PC-9 (cell line): Measurements from ENCODE around the gene DPYD.

Experiments used
- EZH2 ChIP-seq: fragments of 200-600 bp; sonication (generic); IDR thresholded peaks from 2 replicates; pipeline ENCODE4 v1.8.0; 2017; ENCODE audit warnings: antibody characterized with exemption, low read depth
- TF ChIP-seq, protein P1 (sequence below): fragments of 200-600 bp; sonication (generic); conservative IDR thresholded peaks from 2 replicates; pipeline ENCODE4 v1.6.1; 2017; ENCODE audit warnings: mixed run types, antibody characterized with exemption, mild to moderate bottlenecking, moderate library complexity

DNA sequence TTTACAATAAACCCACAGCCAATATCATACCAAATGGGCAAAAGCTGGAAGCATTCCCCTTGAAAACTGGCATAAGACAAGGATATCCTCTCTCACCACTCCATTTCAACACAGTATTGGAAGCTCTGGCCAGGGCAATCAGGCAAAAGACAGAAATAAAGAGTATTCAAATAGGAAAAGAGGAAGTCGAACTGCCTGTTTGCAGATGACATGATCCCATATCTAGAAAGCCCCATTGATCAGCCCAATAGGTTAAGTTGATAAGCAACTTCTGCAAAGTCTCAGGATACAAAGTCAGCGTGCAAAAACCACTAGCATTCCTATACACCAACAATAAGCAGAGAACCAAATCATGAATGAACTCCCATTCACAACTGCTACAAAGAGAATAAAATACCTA, 235.5 kb downstream of the DPYD start:
- TF ChIP-seq, protein P1, sequence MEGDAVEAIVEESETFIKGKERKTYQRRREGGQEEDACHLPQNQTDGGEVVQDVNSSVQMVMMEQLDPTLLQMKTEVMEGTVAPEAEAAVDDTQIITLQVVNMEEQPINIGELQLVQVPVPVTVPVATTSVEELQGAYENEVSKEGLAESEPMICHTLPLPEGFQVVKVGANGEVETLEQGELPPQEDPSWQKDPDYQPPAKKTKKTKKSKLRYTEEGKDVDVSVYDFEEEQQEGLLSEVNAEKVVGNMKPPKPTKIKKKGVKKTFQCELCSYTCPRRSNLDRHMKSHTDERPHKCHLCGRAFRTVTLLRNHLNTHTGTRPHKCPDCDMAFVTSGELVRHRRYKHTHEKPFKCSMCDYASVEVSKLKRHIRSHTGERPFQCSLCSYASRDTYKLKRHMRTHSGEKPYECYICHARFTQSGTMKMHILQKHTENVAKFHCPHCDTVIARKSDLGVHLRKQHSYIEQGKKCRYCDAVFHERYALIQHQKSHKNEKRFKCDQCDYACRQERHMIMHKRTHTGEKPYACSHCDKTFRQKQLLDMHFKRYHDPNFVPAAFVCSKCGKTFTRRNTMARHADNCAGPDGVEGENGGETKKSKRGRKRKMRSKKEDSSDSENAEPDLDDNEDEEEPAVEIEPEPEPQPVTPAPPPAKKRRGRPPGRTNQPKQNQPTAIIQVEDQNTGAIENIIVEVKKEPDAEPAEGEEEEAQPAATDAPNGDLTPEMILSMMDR = no peak
- no peak for TF ChIP-seq EZH2
